GM21528 (cell line): ENCODE results near the gene ITGB4.

Source experiments
- ATAC-seq: cut with Tn5 transposase; IDR thresholded peaks from one replicate; pipeline ENCODE4 v1.9.1; 2021; ENCODE audit warnings: mild to moderate bottlenecking, moderate library complexity; ENCODE audit not compliant: unreplicated experiment, low FRiP score

The ITGB4 gene

DNA sequence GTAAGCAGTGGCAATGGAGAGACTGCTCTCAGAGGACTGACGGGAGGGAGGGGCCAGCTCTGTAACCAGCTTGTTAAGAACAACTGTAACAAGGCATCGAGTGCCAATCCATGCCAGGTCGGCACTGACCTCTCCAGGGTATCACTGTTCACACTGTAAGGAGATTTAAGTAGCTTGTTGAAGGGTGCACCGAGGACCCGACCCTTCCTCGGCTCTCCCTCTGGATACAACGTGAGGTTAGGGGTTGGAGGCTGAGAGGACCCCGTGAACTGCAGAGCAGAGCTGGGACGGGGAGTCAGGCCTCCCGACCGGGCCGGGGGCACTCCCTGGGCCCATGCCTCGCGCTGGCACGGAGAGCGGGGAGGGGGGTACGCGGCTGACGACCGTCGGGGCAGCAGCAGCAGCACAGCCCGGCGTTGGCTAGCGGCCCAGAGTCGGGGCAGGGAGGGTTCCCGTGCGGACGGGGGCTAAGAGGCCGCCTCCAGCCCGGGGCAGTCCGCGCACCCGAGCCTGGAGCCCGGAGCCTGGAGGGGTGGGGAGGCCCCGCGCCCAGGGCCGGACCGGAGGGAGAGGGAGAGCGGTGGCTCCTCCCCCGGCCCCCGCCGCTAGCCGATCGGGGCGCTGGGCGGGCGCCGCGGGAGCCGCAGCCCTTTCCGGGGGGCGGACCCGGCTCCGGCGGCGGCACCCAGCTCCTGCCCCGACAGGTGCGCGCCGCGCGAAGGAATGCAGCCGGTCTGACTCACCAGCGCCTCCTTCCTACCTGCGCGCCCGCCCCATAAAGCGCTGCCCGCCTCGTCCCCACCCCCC, at the start of gene ITGB4:
ITGB4 (plus strand) TSS at position 804 of the 807 bp plus-strand sequence. CDS start 3,245 bp downstream, outside the sequence.
- no peak for ATAC-seq

- ATAC-seq: no peak
Measured at GRCh38 chr17:75672011-75672410, 49.2 kb upstream of the ITGB4 start.

DNA sequence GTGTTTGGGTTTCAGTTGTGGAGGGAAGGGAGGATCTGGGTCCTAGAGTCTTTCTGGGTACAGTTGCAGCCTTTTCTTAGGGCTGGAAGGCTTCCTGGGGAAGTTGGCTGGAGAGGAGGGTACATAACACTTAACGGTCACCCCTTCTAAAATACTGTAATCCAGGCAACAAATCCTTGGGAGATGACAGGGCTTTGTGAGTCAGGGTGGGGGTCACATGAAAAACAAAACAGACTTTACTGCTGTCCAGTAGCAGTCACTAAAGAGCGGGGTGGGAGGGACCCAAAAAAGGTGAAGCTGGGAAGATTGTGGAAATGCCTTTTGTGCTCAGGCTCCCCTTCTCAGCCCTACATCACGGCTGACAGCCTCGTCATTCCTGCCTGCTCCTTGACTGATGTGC, 47.8 kb upstream of the ITGB4 start:
- no peak for ATAC-seq

- no peak for ATAC-seq
Measured at GRCh38 chr17:75676461-75676860, 44.8 kb upstream of the ITGB4 start.

GRCh38 chr17:75679706-75680211, 41.5 kb upstream of the ITGB4 start:
- ATAC-seq: no peak

- no peak for ATAC-seq
Measured at GRCh38 chr17:75680431-75680830, 40.8 kb upstream of the ITGB4 start.

GRCh38 chr17:75681289-75681688, 40.0 kb upstream of the ITGB4 start:
- ATAC-seq: no peak

GRCh38 chr17:75683583-75683982, 37.7 kb upstream of the ITGB4 start:
- ATAC-seq: no peak

DNA sequence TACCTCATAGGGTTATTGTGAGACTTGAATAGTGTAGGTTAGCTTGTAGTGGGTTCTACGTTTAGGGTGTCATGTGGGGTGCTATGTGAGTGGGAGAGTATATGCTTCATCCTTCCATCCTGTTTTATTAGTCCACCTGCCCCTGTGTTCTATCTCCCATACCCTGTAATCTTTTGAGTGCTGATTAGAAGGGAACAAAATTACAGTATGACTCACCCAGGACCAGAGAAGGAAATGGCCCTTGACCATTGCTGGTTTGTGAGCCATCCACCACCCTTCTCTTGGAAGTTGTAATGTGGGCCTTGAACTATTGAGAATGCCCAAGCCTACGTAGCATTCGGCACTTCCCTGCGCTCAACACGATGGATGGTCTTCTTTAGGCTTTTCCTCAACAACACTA, 37.0 kb upstream of the ITGB4 start:
- no peak for ATAC-seq

- ATAC-seq: no peak
Measured at GRCh38 chr17:75684924-75685323, 36.3 kb upstream of the ITGB4 start.

DNA sequence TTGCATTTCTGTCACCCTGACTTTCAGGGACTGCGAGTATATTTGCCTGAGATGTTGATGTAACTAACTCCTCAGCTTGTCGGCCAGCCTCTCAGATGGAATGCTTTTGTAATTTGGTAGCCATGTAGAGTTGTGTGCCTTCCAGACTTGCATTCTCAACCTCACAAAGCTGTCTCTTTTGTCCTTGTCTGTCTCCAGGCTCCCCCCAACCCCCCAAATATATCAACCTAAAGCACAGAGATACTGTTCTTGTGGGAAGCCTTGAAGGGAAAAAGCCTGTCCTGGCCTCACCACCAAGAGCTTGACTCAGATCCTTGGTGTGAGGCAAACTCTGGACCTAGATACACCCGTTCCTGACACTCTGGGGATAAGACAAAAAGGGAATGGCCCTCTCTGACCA, 35.8 kb upstream of the ITGB4 start:
- ATAC-seq: no peak

GRCh38 chr17:75688209-75688825, 32.9 kb upstream of the ITGB4 start:
- no peak for ATAC-seq

- ATAC-seq: no peak
Measured at GRCh38 chr17:75689441-75689873, 31.8 kb upstream of the ITGB4 start.

DNA sequence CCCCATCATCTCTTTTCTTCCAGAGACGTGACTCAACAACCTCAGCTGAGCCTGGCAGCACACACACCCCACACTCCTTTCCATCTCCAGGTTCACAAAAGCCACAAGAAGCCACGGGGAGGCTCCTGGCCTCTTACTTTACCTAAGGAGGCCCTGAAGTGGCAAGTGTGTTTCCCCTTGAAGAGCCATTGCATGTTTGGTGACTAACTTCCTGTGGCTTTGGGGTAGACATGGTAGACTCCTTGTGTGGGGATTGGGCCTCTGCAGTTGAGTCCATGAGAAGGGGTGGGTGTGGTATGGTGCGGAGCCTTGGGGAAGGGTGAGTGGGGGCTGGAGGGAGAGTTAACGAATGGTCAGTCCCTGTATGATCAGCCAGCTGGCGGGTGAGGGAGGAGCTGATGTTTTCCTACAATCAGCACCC, 29.9 kb upstream of the ITGB4 start:
- no peak for ATAC-seq

DNA sequence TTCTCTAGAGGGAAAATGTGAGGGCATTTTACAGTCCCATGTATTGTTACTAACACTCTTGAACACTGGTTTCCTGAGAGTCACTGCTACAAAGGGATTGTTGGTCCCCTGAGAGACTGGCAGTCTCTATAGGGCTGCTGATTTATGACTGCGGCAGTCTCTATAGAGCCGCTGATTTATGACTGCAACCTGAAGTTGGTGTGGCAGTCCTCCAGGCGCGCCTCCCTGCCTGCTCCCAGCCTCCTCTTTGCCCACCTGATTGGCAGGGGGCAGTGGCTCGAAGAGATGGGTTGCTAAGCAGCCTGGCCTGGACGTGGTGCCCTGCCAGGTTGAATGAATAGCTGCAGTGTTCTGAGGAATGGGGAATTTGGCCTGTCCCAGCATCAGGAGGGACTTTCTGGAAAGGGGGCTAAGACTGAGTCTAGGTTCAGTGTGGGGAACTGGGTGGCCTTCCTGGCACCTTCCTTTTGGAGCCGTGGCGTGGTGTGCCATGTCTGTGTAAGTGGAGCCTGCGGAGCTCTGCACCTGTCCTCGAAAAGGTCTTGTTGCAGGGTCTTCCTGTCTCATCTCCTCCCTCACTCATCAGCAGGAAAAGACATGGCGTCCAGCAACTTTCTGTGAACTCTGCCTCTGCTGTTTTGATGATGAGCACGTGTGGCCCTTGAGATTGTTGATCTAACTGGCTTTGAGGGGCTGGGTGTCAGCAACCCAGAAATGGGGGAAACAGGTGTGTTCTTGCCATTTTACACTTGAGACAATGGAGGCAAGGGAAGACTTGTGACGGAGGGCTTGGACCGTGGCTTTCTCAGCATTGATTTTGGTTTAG, 29.2 kb upstream of the ITGB4 start:
- ATAC-seq: no peak

DNA sequence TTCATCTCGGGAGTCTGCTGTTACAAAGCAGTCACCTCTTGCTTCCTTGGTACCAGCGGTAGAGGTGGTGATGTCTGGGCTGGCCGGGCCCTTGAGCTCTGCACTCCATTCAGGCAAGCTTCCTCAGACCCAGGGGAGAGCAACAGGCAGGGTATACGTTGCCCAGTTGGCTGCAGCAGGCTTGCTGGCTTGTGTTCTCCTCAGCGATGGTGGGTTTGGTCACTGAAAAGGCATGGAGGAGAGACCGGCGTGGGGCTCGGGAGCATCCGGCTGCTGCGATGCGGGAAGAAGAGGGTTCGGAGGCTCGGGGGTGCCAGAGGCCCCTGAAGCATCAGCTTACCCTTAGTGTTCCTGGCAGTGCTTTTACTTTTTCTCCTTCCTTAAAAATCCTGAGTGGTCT, 28.3 kb upstream of the ITGB4 start:
- no peak for ATAC-seq

DNA sequence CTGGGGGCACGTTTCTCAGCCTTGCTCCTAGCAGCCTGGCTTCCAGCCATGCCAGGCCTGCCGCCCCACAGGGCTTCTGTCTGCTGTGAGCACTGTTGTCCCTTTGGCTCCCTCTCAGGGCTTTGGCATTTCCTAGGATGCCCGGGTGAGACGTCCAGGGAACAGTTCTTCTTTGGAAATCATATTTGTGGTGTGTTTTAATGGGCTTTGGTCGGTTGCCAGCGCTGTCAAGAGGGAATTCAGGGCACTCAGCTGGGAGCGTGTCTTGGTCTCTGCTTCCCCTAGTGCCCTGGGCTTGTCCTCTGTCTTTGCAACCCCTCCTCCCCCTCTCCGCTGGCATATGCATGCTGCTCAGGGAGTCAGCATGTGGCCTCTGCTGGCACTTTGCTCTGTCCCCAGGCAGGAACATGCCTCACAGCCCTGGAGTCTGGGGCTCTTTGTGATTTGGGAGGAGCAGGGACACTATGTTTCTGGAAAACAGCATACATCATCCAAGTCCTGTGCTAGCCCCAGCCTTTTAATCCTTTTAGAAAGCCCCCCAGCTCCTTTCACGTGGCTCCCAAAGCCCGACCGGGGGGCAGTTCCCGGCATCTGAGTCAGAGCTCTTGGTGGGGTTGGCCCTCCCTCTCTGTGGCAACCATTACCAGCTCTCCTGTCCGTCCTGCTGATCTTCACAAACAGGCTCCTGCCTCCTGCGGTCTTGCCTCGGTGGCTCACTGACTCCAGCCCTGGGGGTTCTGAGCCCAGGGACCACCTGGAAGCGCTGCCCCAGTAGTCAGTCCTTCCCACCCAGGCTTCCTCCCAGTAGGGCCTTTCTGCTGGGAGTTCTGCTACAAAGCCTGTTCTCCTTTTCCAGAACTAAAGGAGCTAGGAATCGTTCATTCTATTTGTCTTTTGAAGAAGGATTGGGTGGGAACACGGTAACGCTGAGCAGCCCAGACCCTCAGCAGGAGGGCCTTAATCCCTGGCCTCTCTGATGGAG, 27.5 kb upstream of the ITGB4 start:
- no peak for ATAC-seq

DNA sequence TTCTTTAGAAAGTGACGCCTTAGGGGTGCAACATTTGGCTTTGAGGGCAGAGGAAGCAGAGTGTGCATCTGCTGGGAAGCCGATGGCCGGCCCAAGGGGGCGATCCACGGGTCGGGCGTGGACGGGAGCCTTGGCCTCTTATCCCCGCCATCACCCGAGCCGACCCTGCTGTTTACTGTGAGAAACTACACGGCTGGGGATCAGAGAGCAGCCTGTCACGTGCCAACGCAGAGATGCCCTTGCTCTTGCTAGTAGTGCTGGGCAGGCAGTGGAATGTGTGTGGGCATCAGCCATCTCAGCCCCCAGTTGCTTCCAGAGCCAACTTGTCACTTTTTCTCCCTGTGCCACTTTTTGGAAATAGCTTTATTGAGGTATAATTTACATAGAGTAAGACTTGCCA, 26.7 kb upstream of the ITGB4 start:
- no peak for ATAC-seq

GRCh38 chr17:75695141-75695829, 26.0 kb upstream of the ITGB4 start:
- no peak for ATAC-seq
